ENCODE results near the gene SMAP1.

- TF ChIP-seq POLR2A (IDR thresholded peaks at IDR 0.05) = no peak
- TF ChIP-seq, protein P1, sequence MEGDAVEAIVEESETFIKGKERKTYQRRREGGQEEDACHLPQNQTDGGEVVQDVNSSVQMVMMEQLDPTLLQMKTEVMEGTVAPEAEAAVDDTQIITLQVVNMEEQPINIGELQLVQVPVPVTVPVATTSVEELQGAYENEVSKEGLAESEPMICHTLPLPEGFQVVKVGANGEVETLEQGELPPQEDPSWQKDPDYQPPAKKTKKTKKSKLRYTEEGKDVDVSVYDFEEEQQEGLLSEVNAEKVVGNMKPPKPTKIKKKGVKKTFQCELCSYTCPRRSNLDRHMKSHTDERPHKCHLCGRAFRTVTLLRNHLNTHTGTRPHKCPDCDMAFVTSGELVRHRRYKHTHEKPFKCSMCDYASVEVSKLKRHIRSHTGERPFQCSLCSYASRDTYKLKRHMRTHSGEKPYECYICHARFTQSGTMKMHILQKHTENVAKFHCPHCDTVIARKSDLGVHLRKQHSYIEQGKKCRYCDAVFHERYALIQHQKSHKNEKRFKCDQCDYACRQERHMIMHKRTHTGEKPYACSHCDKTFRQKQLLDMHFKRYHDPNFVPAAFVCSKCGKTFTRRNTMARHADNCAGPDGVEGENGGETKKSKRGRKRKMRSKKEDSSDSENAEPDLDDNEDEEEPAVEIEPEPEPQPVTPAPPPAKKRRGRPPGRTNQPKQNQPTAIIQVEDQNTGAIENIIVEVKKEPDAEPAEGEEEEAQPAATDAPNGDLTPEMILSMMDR (IDR thresholded peaks at IDR 0.05) = no peak
These were observed 15.5 kb upstream of the SMAP1 start for GRCh38 chr6:70652216-70652615.

Data from gastroesophageal sphincter (tissue), 3 donors.